GM23338 (cell line): ENCODE data around the gene RFX2. TPM values are rescaled to one million over a fixed set of nuclear protein-coding genes. Genes with fewer than 3 reads are reported as not detected.

Experiments used
- ATAC-seq: fragments of 200-7000 bp; cut with Tn5 transposase; 3 replicates; pipeline ENCODE4 v1.9.1; 2020
- DNase-seq: peaks from one replicate; pipeline ENCODE4 v3.0.0-alpha.2; 2015; ENCODE audit warnings: low spot score
- H2AFZ ChIP-seq: fragments of 200-600 bp; sonication (generic); 2 replicates; pipeline ENCODE4 v1.8.0; 2016; ENCODE audit warnings: antibody characterized with exemption, mild to moderate bottlenecking, moderate library complexity
- H3F3A ChIP-seq: fragments of 200-600 bp; sonication (generic); replicated peaks from 2 replicates; pipeline ENCODE4 v1.8.0; 2017; ENCODE audit warnings: antibody characterized with exemption, mixed run types, low read depth
- H3K27ac ChIP-seq: fragments of 200-600 bp; sonication (generic); 2 replicates; pipeline ENCODE4 v1.6.1; 2016; ENCODE audit warnings: low read depth
- H3K27me3 ChIP-seq: fragments of 200-600 bp; sonication (generic); 2 replicates; pipeline ENCODE4 v1.8.0; 2016; ENCODE audit warnings: mild to moderate bottlenecking, mixed run types, moderate library complexity; ENCODE audit not compliant: insufficient read depth
- H3K36me3 ChIP-seq: fragments of 200-600 bp; sonication (generic); 2 replicates; pipeline ENCODE4 v1.8.0; 2016; ENCODE audit warnings: mild to moderate bottlenecking; ENCODE audit not compliant: insufficient read depth
- H3K4me1 ChIP-seq: fragments of 200-600 bp; sonication (generic); 2 replicates; pipeline ENCODE4 v1.8.0; 2016; ENCODE audit warnings: mild to moderate bottlenecking, moderate library complexity; ENCODE audit not compliant: insufficient read depth
- H3K4me2 ChIP-seq: fragments of 200-600 bp; sonication (generic); 2 replicates; pipeline ENCODE4 v1.7.1; 2017; ENCODE audit warnings: mixed run types
- H3K4me3 ChIP-seq: fragments of 200-600 bp; sonication (generic); 2 replicates; pipeline ENCODE4 v1.6.1; 2016; ENCODE audit warnings: mixed run types
- H3K79me2 ChIP-seq: fragments of 200-600 bp; sonication (generic); replicated peaks from 2 replicates; pipeline ENCODE4 v1.8.0; 2017; ENCODE audit warnings: mild to moderate bottlenecking; ENCODE audit not compliant: insufficient read depth
- H3K9me2 ChIP-seq: fragments of 200-600 bp; sonication (generic); 2 replicates; pipeline ENCODE4 v1.8.0; 2017; ENCODE audit not compliant: insufficient read depth
- H4K20me1 ChIP-seq: fragments of 200-600 bp; sonication (generic); replicated peaks from 2 replicates; pipeline ENCODE4 v1.8.0; 2017; ENCODE audit warnings: mild to moderate bottlenecking; ENCODE audit not compliant: insufficient read depth
- H3K27ac Mint-ChIP-seq: 2 replicates; pipeline ENCODE4 v1.8.0; 2020; ENCODE audit warnings: inconsistent platforms, mild to moderate bottlenecking, moderate library complexity, mixed read lengths
- H3K27me3 Mint-ChIP-seq: 3 replicates; pipeline ENCODE4 v1.8.0; 2022; ENCODE audit warnings: low read depth, mild to moderate bottlenecking, moderate library complexity, mixed read lengths, inconsistent platforms; ENCODE audit not compliant: insufficient read depth, poor library complexity
- H3K36me3 Mint-ChIP-seq: 3 replicates; pipeline ENCODE4 v1.8.0; 2021; ENCODE audit warnings: low read depth, mild to moderate bottlenecking, inconsistent platforms, moderate library complexity, mixed read lengths
- H3K4me1 Mint-ChIP-seq: 3 replicates; pipeline ENCODE4 v1.8.0; 2020; ENCODE audit warnings: mild to moderate bottlenecking, inconsistent platforms, mixed read lengths
- H3K4me3 Mint-ChIP-seq: 3 replicates; pipeline ENCODE4 v1.8.0; 2021; ENCODE audit warnings: moderate library complexity, mild to moderate bottlenecking, inconsistent platforms, mixed read lengths
- H3K9me3 Mint-ChIP-seq: 3 replicates; pipeline ENCODE4 v1.8.0; 2020; ENCODE audit warnings: moderate library complexity, mild to moderate bottlenecking, inconsistent platforms, mixed read lengths
- CREB1 ChIP-seq: fragments of 250-450 bp; sonication (Bioruptor Pico); IDR thresholded peaks from 2 replicates; pipeline ENCODE4 v1.5.0; 2020; ENCODE audit warnings: low read depth, mild to moderate bottlenecking, moderate library complexity
- EZH2 ChIP-seq: fragments of 200-600 bp; sonication (generic); IDR thresholded peaks from one replicate; pipeline ENCODE4 v1.8.0; 2017; ENCODE audit warnings: antibody characterized with exemption, mild to moderate bottlenecking, low read depth; ENCODE audit not compliant: unreplicated experiment
- EZH2phosphoT487 ChIP-seq: fragments of 200-600 bp; sonication (generic); IDR thresholded peaks from one replicate; pipeline ENCODE4 v1.8.1; 2018; ENCODE audit warnings: antibody characterized with exemption; ENCODE audit not compliant: unreplicated experiment
- JUNB ChIP-seq: IDR thresholded peaks from one replicate; pipeline ENCODE4 v1.6.1; 2016; ENCODE audit warnings: antibody characterized with exemption; ENCODE audit not compliant: unreplicated experiment
- NANOG ChIP-seq: IDR thresholded peaks from 2 replicates; pipeline ENCODE4 v1.6.1; 2016; ENCODE audit warnings: antibody characterized with exemption, borderline replicate concordance
- POLR2AphosphoS5 ChIP-seq: IDR thresholded peaks from 2 replicates; pipeline ENCODE4 v1.6.1; 2016; ENCODE audit warnings: antibody characterized with exemption, low read depth
- ZNF114 ChIP-seq: fragments of 250-450 bp; sonication (Bioruptor Pico); IDR thresholded peaks from 2 replicates; pipeline ENCODE4 v1.5.0; 2020; ENCODE audit warnings: mild to moderate bottlenecking, moderate library complexity
- ZNF331 ChIP-seq: fragments of 250-450 bp; sonication (Bioruptor Pico); IDR thresholded peaks from 2 replicates; pipeline ENCODE4 v1.5.0; 2020; ENCODE audit warnings: low read depth, mild to moderate bottlenecking, moderate library complexity
- polyA plus RNA-seq: library from polyadenylated mRNA; unstranded; fragments of >200 nt; fragmentation: Nextera tagmentation; extraction: Ambion mirVana; gene quantifications from 2 replicates; pipeline ENCODE4 v1.2.1, GENCODE V29; 2016
- total RNA-seq: library from RNA; depleted of rRNA; stranded (reverse); fragments of >200 nt; shearing (Covaris generic); gene quantifications from 2 replicates; pipeline ENCODE4 v1.2.3, GENCODE V29; 2014
- TF ChIP-seq, protein P1 (sequence below), 2 experiments: fragments of 200-600 bp in 1 of 2; sonication (generic) in 1 of 2; conservative IDR thresholded peaks; 2 replicates each; pipeline versions ENCODE4 v1.5.1 to v1.6.1; 2016 to 2017; ENCODE audit warnings: antibody characterized with exemption in 2 of 2, low read depth in 2 of 2, mild to moderate bottlenecking in 2 of 2, moderate library complexity in 1 of 2
- TF ChIP-seq, protein P2 (sequence below): IDR thresholded peaks from 2 replicates; pipeline ENCODE4 v1.6.1; 2016; ENCODE audit warnings: antibody characterized with exemption
- TF ChIP-seq, protein P3 (sequence below): IDR thresholded peaks from one replicate; pipeline ENCODE4 v1.6.1; 2018; ENCODE audit warnings: antibody characterized with exemption; ENCODE audit not compliant: unreplicated experiment
- TF ChIP-seq, protein P4 (sequence below): fragments of 250-450 bp; sonication (Bioruptor Pico); IDR thresholded peaks from 2 replicates; pipeline ENCODE4 v1.5.0; 2020; ENCODE audit warnings: mild to moderate bottlenecking, moderate library complexity

RFX2 gene
- total and polyA plus RNA-seq, 2 experiments from 2014 or later = 4.6 to 13.0 TPM

DNA sequence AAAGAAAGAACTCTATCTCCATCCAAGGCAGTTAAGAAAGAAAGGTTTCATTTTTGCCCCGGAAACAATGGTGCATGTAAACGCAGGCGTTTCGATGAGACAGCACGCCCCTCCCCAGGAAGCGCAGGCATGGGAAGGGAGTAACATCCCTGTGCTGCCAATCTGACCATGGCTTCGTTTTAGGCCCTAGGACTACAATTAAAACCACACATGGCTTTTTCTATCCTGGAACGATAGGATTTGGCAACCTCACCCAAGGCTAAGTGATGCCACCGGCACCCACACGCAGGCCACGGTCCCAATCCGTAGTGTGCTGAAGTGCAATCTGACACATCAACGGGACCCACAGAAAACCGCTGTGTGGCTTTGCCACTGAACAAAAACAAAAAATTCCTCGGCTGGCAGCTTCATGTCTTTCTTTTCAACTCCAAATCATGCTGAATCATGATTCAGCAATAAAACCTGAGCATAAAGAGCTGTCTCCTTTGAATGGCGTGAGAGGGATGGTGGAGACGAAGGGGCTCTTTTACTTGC is 156.6 kb downstream of the RFX2 start:
- peaks cover 6% of the 10 kb centered on the region for H3K36me3 ChIP-seq
- H3K4me1 ChIP-seq = peaks cover 99% of the 10 kb centered on the region
- Mint-ChIP-seq H3K27me3 (peaks cover 27% of the 10 kb centered on the region), H3K4me3 (no peak overlapping the region; the same call in 2 of the 3 replicates), H3K27ac (peak overlapping the region; percentile 42), H3K36me3 (peaks cover 17% of the 10 kb centered on the region), H3K9me3 (no peaks in the 10 kb centered on the region), H3K4me1 (peaks cover 94% of the 10 kb centered on the region)
- no peaks in the 10 kb centered on the region for H3K9me2 ChIP-seq
- H3K27ac ChIP-seq = peak overlapping the region; percentile 86
- H3F3A ChIP-seq = peaks cover 11% of the 10 kb centered on the region; the same call in 1 of the 2 replicates
- TF ChIP-seq CREB1 (CRISPR knock-in tag) = no peak
- no peak for TF ChIP-seq EZH2
- no peak for TF ChIP-seq NANOG
- no peak for TF ChIP-seq ZNF114 (CRISPR knock-in tag)
- TF ChIP-seq, protein P1, sequence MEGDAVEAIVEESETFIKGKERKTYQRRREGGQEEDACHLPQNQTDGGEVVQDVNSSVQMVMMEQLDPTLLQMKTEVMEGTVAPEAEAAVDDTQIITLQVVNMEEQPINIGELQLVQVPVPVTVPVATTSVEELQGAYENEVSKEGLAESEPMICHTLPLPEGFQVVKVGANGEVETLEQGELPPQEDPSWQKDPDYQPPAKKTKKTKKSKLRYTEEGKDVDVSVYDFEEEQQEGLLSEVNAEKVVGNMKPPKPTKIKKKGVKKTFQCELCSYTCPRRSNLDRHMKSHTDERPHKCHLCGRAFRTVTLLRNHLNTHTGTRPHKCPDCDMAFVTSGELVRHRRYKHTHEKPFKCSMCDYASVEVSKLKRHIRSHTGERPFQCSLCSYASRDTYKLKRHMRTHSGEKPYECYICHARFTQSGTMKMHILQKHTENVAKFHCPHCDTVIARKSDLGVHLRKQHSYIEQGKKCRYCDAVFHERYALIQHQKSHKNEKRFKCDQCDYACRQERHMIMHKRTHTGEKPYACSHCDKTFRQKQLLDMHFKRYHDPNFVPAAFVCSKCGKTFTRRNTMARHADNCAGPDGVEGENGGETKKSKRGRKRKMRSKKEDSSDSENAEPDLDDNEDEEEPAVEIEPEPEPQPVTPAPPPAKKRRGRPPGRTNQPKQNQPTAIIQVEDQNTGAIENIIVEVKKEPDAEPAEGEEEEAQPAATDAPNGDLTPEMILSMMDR (conservative IDR thresholded peaks at IDR 0.05; ENCODE audit: low read depth in 2 of 2) = no peak
- TF ChIP-seq POLR2AphosphoS5 = no peak
- TF ChIP-seq, protein P2, sequence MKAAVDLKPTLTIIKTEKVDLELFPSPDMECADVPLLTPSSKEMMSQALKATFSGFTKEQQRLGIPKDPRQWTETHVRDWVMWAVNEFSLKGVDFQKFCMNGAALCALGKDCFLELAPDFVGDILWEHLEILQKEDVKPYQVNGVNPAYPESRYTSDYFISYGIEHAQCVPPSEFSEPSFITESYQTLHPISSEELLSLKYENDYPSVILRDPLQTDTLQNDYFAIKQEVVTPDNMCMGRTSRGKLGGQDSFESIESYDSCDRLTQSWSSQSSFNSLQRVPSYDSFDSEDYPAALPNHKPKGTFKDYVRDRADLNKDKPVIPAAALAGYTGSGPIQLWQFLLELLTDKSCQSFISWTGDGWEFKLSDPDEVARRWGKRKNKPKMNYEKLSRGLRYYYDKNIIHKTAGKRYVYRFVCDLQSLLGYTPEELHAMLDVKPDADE = no peak
- TF ChIP-seq, protein P3, sequence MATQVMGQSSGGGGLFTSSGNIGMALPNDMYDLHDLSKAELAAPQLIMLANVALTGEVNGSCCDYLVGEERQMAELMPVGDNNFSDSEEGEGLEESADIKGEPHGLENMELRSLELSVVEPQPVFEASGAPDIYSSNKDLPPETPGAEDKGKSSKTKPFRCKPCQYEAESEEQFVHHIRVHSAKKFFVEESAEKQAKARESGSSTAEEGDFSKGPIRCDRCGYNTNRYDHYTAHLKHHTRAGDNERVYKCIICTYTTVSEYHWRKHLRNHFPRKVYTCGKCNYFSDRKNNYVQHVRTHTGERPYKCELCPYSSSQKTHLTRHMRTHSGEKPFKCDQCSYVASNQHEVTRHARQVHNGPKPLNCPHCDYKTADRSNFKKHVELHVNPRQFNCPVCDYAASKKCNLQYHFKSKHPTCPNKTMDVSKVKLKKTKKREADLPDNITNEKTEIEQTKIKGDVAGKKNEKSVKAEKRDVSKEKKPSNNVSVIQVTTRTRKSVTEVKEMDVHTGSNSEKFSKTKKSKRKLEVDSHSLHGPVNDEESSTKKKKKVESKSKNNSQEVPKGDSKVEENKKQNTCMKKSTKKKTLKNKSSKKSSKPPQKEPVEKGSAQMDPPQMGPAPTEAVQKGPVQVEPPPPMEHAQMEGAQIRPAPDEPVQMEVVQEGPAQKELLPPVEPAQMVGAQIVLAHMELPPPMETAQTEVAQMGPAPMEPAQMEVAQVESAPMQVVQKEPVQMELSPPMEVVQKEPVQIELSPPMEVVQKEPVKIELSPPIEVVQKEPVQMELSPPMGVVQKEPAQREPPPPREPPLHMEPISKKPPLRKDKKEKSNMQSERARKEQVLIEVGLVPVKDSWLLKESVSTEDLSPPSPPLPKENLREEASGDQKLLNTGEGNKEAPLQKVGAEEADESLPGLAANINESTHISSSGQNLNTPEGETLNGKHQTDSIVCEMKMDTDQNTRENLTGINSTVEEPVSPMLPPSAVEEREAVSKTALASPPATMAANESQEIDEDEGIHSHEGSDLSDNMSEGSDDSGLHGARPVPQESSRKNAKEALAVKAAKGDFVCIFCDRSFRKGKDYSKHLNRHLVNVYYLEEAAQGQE = no peak
- TF ChIP-seq EZH2phosphoT487 = no peak
- no peak for TF ChIP-seq ZNF331 (CRISPR knock-in tag)
- TF ChIP-seq, protein P4, sequence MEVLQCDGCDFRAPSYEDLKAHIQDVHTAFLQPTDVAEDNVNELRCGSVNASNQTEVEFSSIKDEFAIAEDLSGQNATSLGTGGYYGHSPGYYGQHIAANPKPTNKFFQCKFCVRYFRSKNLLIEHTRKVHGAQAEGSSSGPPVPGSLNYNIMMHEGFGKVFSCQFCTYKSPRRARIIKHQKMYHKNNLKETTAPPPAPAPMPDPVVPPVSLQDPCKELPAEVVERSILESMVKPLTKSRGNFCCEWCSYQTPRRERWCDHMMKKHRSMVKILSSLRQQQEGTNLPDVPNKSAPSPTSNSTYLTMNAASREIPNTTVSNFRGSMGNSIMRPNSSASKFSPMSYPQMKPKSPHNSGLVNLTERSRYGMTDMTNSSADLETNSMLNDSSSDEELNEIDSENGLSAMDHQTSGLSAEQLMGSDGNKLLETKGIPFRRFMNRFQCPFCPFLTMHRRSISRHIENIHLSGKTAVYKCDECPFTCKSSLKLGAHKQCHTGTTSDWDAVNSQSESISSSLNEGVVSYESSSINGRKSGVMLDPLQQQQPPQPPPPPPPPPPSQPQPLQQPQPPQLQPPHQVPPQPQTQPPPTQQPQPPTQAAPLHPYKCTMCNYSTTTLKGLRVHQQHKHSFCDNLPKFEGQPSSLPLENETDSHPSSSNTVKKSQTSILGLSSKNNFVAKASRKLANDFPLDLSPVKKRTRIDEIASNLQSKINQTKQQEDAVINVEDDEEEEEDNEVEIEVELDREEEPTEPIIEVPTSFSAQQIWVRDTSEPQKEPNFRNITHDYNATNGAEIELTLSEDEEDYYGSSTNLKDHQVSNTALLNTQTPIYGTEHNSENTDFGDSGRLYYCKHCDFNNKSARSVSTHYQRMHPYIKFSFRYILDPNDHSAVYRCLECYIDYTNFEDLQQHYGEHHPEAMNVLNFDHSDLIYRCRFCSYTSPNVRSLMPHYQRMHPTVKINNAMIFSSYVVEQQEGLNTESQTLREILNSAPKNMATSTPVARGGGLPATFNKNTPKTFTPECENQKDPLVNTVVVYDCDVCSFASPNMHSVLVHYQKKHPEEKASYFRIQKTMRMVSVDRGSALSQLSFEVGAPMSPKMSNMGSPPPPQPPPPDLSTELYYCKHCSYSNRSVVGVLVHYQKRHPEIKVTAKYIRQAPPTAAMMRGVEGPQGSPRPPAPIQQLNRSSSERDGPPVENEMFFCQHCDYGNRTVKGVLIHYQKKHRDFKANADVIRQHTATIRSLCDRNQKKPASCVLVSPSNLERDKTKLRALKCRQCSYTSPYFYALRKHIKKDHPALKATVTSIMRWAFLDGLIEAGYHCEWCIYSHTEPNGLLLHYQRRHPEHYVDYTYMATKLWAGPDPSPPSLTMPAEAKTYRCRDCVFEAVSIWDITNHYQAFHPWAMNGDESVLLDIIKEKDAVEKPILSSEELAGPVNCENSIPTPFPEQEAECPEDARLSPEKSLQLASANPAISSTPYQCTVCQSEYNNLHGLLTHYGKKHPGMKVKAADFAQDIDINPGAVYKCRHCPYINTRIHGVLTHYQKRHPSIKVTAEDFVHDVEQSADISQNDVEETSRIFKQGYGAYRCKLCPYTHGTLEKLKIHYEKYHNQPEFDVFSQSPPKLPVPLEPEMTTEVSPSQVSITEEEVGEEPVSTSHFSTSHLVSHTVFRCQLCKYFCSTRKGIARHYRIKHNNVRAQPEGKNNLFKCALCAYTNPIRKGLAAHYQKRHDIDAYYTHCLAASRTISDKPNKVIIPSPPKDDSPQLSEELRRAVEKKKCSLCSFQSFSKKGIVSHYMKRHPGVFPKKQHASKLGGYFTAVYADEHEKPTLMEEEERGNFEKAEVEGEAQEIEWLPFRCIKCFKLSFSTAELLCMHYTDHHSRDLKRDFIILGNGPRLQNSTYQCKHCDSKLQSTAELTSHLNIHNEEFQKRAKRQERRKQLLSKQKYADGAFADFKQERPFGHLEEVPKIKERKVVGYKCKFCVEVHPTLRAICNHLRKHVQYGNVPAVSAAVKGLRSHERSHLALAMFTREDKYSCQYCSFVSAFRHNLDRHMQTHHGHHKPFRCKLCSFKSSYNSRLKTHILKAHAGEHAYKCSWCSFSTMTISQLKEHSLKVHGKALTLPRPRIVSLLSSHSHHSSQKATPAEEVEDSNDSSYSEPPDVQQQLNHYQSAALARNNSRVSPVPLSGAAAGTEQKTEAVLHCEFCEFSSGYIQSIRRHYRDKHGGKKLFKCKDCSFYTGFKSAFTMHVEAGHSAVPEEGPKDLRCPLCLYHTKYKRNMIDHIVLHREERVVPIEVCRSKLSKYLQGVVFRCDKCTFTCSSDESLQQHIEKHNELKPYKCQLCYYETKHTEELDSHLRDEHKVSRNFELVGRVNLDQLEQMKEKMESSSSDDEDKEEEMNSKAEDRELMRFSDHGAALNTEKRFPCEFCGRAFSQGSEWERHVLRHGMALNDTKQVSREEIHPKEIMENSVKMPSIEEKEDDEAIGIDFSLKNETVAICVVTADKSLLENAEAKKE (CRISPR knock-in tag) = no peak
- no peak for TF ChIP-seq JUNB
- peaks cover 97% of the 10 kb centered on the region for H3K79me2 ChIP-seq
- H2AFZ ChIP-seq = no peak overlapping the region
- H3K4me3 ChIP-seq = peak overlapping the region; percentile 23; the same call in 1 of the 2 replicates
- H3K4me2 ChIP-seq = peak overlapping the region; percentile 36
- no peaks in the 10 kb centered on the region for H3K27me3 ChIP-seq
- peaks cover 62% of the 10 kb centered on the region for H4K20me1 ChIP-seq
- no peak for ATAC-seq
- DNase-seq = no peak
